ENCODE data around the gene BCL3. TPM values are rescaled to one million over a fixed set of nuclear protein-coding genes. Genes with fewer than 3 reads are reported as not detected.

The BCL3 gene
- total and polyA plus RNA-seq, 2 of the 13 experiments (the other 11 are each of a cell fraction or from before 2014, with no cell fraction given), result 2.3 to 4.0 TPM

DNA sequence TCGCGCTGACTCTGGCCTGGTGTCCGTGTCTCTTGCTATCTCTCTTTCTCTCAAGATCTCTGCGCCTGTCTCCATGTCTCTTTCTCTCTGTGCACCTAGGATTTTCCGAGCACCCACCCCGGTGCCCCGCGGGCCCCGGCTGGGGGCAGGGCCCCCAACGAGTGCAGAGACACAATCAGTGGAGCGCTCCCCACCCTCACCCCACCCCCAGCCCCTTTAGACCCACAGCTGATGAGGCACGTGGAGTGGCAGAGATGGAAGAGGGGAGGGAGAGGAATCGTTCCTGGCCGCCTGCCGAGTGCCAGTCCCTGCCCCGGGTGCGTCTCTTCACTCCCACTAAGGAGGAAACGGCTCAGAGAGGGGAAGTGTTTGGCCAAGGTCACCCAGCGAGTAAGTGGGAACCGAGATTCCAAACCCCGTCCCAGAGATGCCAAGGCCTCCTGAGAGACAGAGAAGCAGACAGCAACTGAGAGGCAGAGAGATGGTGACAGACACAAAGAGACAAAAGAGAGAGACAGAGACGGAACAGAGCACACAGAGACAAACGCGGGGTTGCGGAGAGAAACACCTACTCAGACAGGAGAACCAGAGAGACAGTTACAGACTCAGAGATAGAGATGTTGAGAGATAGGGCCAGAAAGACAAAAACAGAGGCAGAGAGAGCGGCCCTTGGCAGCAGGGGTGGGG lies 626 bp upstream of the BCL3 start (continued):
- no peak for TF ChIP-seq ZBTB40 (IDR thresholded peaks at IDR 0.05)
- TF ChIP-seq ZBTB40 (CRISPR knock-in tag; IDR thresholded peaks at IDR 0.05), result no peak
- no peak for TF ChIP-seq ZNF414 (CRISPR knock-in tag; IDR thresholded peaks at IDR 0.05)
- TF ChIP-seq ZMYM3 (CRISPR knock-in tag; IDR thresholded peaks at IDR 0.05), result peak; percentile 79
- TF ChIP-seq ZNF317 (CRISPR knock-in tag; IDR thresholded peaks at IDR 0.05), result no peak
- peak; percentile 10; the same call in 1 of the 2 replicates for TF ChIP-seq TBX3 (IDR thresholded peaks at IDR 0.05; ENCODE audit: borderline replicate concordance)
- TF ChIP-seq JUND (CRISPR knock-in tag; IDR thresholded peaks at IDR 0.05), result no peak
- TF ChIP-seq ZNF260 (CRISPR knock-in tag; IDR thresholded peaks at IDR 0.05; ENCODE audit: borderline replicate concordance, low read depth), result no peak
- no peak for TF ChIP-seq GATAD1 (CRISPR knock-in tag; IDR thresholded peaks at IDR 0.05)
- TF ChIP-seq, protein P1, sequence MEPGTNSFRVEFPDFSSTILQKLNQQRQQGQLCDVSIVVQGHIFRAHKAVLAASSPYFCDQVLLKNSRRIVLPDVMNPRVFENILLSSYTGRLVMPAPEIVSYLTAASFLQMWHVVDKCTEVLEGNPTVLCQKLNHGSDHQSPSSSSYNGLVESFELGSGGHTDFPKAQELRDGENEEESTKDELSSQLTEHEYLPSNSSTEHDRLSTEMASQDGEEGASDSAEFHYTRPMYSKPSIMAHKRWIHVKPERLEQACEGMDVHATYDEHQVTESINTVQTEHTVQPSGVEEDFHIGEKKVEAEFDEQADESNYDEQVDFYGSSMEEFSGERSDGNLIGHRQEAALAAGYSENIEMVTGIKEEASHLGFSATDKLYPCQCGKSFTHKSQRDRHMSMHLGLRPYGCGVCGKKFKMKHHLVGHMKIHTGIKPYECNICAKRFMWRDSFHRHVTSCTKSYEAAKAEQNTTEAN (CRISPR knock-in tag; conservative IDR thresholded peaks at IDR 0.05), result 0 out of 2 replicates have a peak, but pooled peaks have one; percentile 2
- TF ChIP-seq ZNF30 (CRISPR knock-in tag; IDR thresholded peaks at IDR 0.05), result no peak
- TF ChIP-seq, protein P2, sequence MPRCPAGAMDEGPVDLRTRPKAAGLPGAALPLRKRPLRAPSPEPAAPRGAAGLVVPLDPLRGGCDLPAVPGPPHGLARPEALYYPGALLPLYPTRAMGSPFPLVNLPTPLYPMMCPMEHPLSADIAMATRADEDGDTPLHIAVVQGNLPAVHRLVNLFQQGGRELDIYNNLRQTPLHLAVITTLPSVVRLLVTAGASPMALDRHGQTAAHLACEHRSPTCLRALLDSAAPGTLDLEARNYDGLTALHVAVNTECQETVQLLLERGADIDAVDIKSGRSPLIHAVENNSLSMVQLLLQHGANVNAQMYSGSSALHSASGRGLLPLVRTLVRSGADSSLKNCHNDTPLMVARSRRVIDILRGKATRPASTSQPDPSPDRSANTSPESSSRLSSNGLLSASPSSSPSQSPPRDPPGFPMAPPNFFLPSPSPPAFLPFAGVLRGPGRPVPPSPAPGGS (CRISPR knock-in tag; IDR thresholded peaks at IDR 0.05), result no peak
- TF ChIP-seq IKZF1 (IDR thresholded peaks at IDR 0.05), result no peak
- no peak for TF ChIP-seq CHD4 (IDR thresholded peaks at IDR 0.05; ENCODE audit: borderline replicate concordance, low read length)
- no peak for TF ChIP-seq ZEB1 (IDR thresholded peaks at IDR 0.05; ENCODE audit: insufficient replicate concordance, low read depth)
- no peak for TF ChIP-seq SAP130 (CRISPR knock-in tag; IDR thresholded peaks at IDR 0.05; ENCODE audit: low read depth)
- no peak for TF ChIP-seq HOXA7 (CRISPR knock-in tag; IDR thresholded peaks at IDR 0.05)
- TF ChIP-seq, protein P3, sequence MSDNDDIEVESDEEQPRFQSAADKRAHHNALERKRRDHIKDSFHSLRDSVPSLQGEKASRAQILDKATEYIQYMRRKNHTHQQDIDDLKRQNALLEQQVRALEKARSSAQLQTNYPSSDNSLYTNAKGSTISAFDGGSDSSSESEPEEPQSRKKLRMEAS (IDR thresholded peaks at IDR 0.05), result peak; percentile 24; the same call in 1 of the 2 replicates
